ENCODE results near the gene OVCH1. TPM values are rescaled to one million over a fixed set of nuclear protein-coding genes. Genes with fewer than 3 reads are reported as not detected.

Gene OVCH1
- total RNA-seq (ENCODE audit: low replicate concordance) = 0.06 TPM in 1 of 2 replicates, not detected in the other

GRCh38 chr12:29497588-29497987 lies at the start of gene OVCH1:
Gene OVCH1, minus strand, starts transcription at chr12:29497686. Its CDS starts 0 bp downstream, at chr12:29497686.
- no peak within 1 kb of the TSS for H3K4me2 ChIP-seq
- Mint-ChIP-seq H3K27ac (no peak within 1 kb of the TSS), H3K9me3 (no peaks in the 10 kb centered on the region), H3K4me3 (no peak within 1 kb of the TSS), H3K27me3 (ENCODE audit: insufficient read depth, low read depth) (no peaks in the 10 kb centered on the region), H3K4me1 (no peaks in the 10 kb centered on the region), H3K36me3 (no peaks in the 10 kb centered on the region)
- no peak within 1 kb of the TSS for H2AFZ ChIP-seq (replicated peaks)
- no peaks in the 10 kb centered on the region for H3K4me1 ChIP-seq
- H3K27ac ChIP-seq = no peak within 1 kb of the TSS
- H3F3A ChIP-seq (ENCODE audit: low read depth) = no peaks in the 10 kb centered on the region
- H3K27me3 ChIP-seq = no peaks in the 10 kb centered on the region
- no peaks in the 10 kb centered on the region for H3K79me2 ChIP-seq (ENCODE audit: low read depth)
- H4K20me1 ChIP-seq (ENCODE audit: low read depth) = no peaks in the 10 kb centered on the region
- H3K9me3 ChIP-seq (ENCODE audit: low read depth) = no peaks in the 10 kb centered on the region
- H3K36me3 ChIP-seq = no peaks in the 10 kb centered on the region
- H3K9ac ChIP-seq = no peak within 1 kb of the TSS
- no peak for DNase-seq (ENCODE audit: low spot score)
- TF ChIP-seq EZH2 (IDR thresholded peaks at IDR 0.05) = no peak
- H3K4me3 ChIP-seq = no peak within 1 kb of the TSS

- no peaks in the 10 kb centered on the region for H3K27me3 Mint-ChIP-seq (ENCODE audit: insufficient read depth, low read depth)
- H3K4me3 Mint-ChIP-seq = no peak overlapping the region
- TF ChIP-seq EZH2 (IDR thresholded peaks at IDR 0.05) = no peak
- TF ChIP-seq, protein P1, sequence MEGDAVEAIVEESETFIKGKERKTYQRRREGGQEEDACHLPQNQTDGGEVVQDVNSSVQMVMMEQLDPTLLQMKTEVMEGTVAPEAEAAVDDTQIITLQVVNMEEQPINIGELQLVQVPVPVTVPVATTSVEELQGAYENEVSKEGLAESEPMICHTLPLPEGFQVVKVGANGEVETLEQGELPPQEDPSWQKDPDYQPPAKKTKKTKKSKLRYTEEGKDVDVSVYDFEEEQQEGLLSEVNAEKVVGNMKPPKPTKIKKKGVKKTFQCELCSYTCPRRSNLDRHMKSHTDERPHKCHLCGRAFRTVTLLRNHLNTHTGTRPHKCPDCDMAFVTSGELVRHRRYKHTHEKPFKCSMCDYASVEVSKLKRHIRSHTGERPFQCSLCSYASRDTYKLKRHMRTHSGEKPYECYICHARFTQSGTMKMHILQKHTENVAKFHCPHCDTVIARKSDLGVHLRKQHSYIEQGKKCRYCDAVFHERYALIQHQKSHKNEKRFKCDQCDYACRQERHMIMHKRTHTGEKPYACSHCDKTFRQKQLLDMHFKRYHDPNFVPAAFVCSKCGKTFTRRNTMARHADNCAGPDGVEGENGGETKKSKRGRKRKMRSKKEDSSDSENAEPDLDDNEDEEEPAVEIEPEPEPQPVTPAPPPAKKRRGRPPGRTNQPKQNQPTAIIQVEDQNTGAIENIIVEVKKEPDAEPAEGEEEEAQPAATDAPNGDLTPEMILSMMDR (IDR thresholded peaks at IDR 0.05) = no peak
- no peak for TF ChIP-seq EZH2phosphoT487 (IDR thresholded peaks at IDR 0.05)
- no peak overlapping the region for H2AFZ ChIP-seq (replicated peaks)
- H3K4me2 ChIP-seq = no peak overlapping the region
- no peaks in the 10 kb centered on the region for H3K79me2 ChIP-seq (ENCODE audit: low read depth)
- H3K4me1 ChIP-seq = no peaks in the 10 kb centered on the region
- H3K9ac ChIP-seq = no peak overlapping the region
- H3K9me3 Mint-ChIP-seq = no peaks in the 10 kb centered on the region
- H3K9me3 ChIP-seq (ENCODE audit: low read depth) = no peaks in the 10 kb centered on the region
- H3K36me3 ChIP-seq = no peaks in the 10 kb centered on the region
- no peak overlapping the region for H3K27ac ChIP-seq
- H3K27me3 ChIP-seq = no peaks in the 10 kb centered on the region
- no peak for DNase-seq (ENCODE audit: low spot score)
- no peak overlapping the region for H3K27ac Mint-ChIP-seq
- no peaks in the 10 kb centered on the region for H3K4me1 Mint-ChIP-seq
- H3K36me3 Mint-ChIP-seq = no peaks in the 10 kb centered on the region
- H3K4me3 ChIP-seq = no peak overlapping the region
- H3F3A ChIP-seq (ENCODE audit: low read depth) = no peaks in the 10 kb centered on the region
- H4K20me1 ChIP-seq (ENCODE audit: low read depth) = no peaks in the 10 kb centered on the region
Observed at GRCh38 chr12:29547151-29547632, 49.7 kb upstream of the OVCH1 start.

- no peak for DNase-seq (ENCODE audit: low spot score)
- no peaks in the 10 kb centered on the region for H3K4me1 ChIP-seq
- H4K20me1 ChIP-seq (ENCODE audit: low read depth) = no peaks in the 10 kb centered on the region
- no peak overlapping the region for H3K4me3 ChIP-seq
- no peaks in the 10 kb centered on the region for H3K36me3 ChIP-seq
- Mint-ChIP-seq H3K9me3 (no peaks in the 10 kb centered on the region), H3K4me3 (no peak overlapping the region), H3K27ac (peak overlapping the region; percentile 70), H3K4me1 (no peaks in the 10 kb centered on the region), H3K27me3 (ENCODE audit: insufficient read depth, low read depth) (no peaks in the 10 kb centered on the region), H3K36me3 (no peaks in the 10 kb centered on the region)
- no peaks in the 10 kb centered on the region for H3K9me3 ChIP-seq (ENCODE audit: low read depth)
- H3K4me2 ChIP-seq = no peak overlapping the region
- H3K27me3 ChIP-seq = no peaks in the 10 kb centered on the region
- H3K9ac ChIP-seq = no peak overlapping the region
- H2AFZ ChIP-seq (replicated peaks) = no peak overlapping the region
- TF ChIP-seq, protein P1 (IDR thresholded peaks at IDR 0.05) = no peak
- TF ChIP-seq EZH2phosphoT487 (IDR thresholded peaks at IDR 0.05) = no peak
- TF ChIP-seq EZH2 (IDR thresholded peaks at IDR 0.05) = no peak
- H3K27ac ChIP-seq = no peak overlapping the region
- no peaks in the 10 kb centered on the region for H3F3A ChIP-seq (ENCODE audit: low read depth)
- no peaks in the 10 kb centered on the region for H3K79me2 ChIP-seq (ENCODE audit: low read depth)
Observed at GRCh38 chr12:29546000-29546399, 48.5 kb upstream of the OVCH1 start.

DNA sequence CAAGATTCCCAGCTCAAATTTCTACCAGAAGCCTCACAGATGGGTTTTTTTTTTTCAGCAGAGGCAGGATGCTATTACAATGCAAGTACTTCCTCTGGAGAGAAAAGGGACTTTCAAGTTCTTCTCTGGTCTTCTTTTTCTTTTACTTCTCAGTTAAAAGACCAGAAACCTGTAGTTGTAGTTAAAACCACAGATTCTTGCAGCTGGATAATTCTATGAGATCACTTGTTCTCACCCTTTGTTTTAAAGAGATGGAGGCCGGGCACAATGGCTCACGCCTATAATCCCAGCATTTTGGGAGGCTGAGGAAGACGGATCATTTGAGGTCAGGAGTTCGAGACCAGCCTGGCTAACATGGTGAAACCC lies 47.6 kb upstream of the OVCH1 start:
- H3K36me3 Mint-ChIP-seq = no peaks in the 10 kb centered on the region
- no peak overlapping the region for H3K27ac Mint-ChIP-seq
- Histone ChIP-seq H3K4me2 (no peak overlapping the region), H2AFZ (replicated peaks) (no peak overlapping the region), H3K9me3 (ENCODE audit: low read depth) (no peaks in the 10 kb centered on the region), H3K9ac (no peak overlapping the region), H3K36me3 (no peaks in the 10 kb centered on the region), H3K27me3 (no peaks in the 10 kb centered on the region), H3F3A (ENCODE audit: low read depth) (no peaks in the 10 kb centered on the region), H4K20me1 (ENCODE audit: low read depth) (no peaks in the 10 kb centered on the region), H3K4me1 (no peaks in the 10 kb centered on the region), H3K4me3 (no peak overlapping the region), H3K27ac (no peak overlapping the region), H3K79me2 (ENCODE audit: low read depth) (no peaks in the 10 kb centered on the region)
- no peaks in the 10 kb centered on the region for H3K27me3 Mint-ChIP-seq (ENCODE audit: insufficient read depth, low read depth)
- no peak overlapping the region for H3K4me3 Mint-ChIP-seq
- TF ChIP-seq, protein P1 (IDR thresholded peaks at IDR 0.05) = no peak
- TF ChIP-seq EZH2phosphoT487 (IDR thresholded peaks at IDR 0.05) (no peak), EZH2 (IDR thresholded peaks at IDR 0.05) (no peak)
- no peaks in the 10 kb centered on the region for H3K9me3 Mint-ChIP-seq
- DNase-seq (ENCODE audit: low spot score) = no peak
- H3K4me1 Mint-ChIP-seq = no peaks in the 10 kb centered on the region
